Measurements from ENCODE around the gene IER5. TPM values are rescaled to one million over a fixed set of nuclear protein-coding genes. Genes with fewer than 3 reads are reported as not detected.

The IER5 gene
- polyA plus RNA-seq, 10 donors = 5.4 to 17.9 (median 8.3) TPM

- peak in 1 of 3 donors; percentile 85 for DNase-seq
Observed at GRCh38 chr1:181073638-181074037, 14.9 kb upstream of the IER5 start.

GRCh38 chr1:181075766-181076350, 12.6 kb upstream of the IER5 start:
- no peak for DNase-seq

- DNase-seq = no peak
Observed at GRCh38 chr1:181076852-181077251, 11.6 kb upstream of the IER5 start.

GRCh38 chr1:181077576-181078242, 10.8 kb upstream of the IER5 start:
- DNase-seq = peak in 1 of 3 donors; percentile 66

GRCh38 chr1:181079382-181079781, 9.1 kb upstream of the IER5 start:
- no peak for DNase-seq

- no peak for DNase-seq
Observed at GRCh38 chr1:181079920-181080319, 8.6 kb upstream of the IER5 start.

- DNase-seq = no peak
Observed at GRCh38 chr1:181080556-181080955, 7.9 kb upstream of the IER5 start.

GRCh38 chr1:181081395-181081794, 7.1 kb upstream of the IER5 start:
- no peak for DNase-seq

GRCh38 chr1:181083842-181084605, 4.5 kb upstream of the IER5 start:
- peak in 1 of 3 donors; percentile 53 for DNase-seq

GRCh38 chr1:181084606-181084969, 3.9 kb upstream of the IER5 start:
- DNase-seq = no peak

GRCh38 chr1:181086091-181086490, 2.4 kb upstream of the IER5 start:
- no peak for DNase-seq

GRCh38 chr1:181086926-181087325, 1.6 kb upstream of the IER5 start:
- no peak for DNase-seq

- DNase-seq = no peak
Observed at GRCh38 chr1:181087400-181087901, 1.0 kb upstream of the IER5 start.

GRCh38 chr1:181089017-181089675, 646 bp downstream of the IER5 start:
- peak in 1 of 3 donors; percentile 68 for DNase-seq

- peak in 2 of 3 donors; percentile 73 to 88 for DNase-seq
Observed at GRCh38 chr1:181089676-181090544, 1.4 kb downstream of the IER5 start.

- peak in 1 of 3 donors; percentile 34 for DNase-seq
Observed at GRCh38 chr1:181090641-181091126, 2.2 kb downstream of the IER5 start.

GRCh38 chr1:181091309-181092040, 3.0 kb downstream of the IER5 start:
- no peak for DNase-seq

GRCh38 chr1:181092056-181092455, 3.6 kb downstream of the IER5 start:
- DNase-seq = no peak

GRCh38 chr1:181092883-181093458, 4.5 kb downstream of the IER5 start:
- DNase-seq = no peak

Measured in muscle of back (tissue), 11 donors.